Calu3 (cell line): ENCODE data around the gene ARHGEF10L. TPM values are rescaled to one million over a fixed set of nuclear protein-coding genes. Genes with fewer than 3 reads are reported as not detected.
A peak's percentile ranks its signal among the peaks of the same experiment; 100 is the strongest.
"Not testable (repeated sequence)": the region's sequence is repeated elsewhere in the genome, so short reads cannot be mapped to it uniquely, and the experiment has no call there.

Experiments used
- BruUV-seq: library from RNA; stranded (reverse); fragments of 400-500 nt; replicated peaks from 2 replicates; lab custom pipeline; 2021; lab: Mats Ljungman, UMichigan
- CTCF ChIA-PET: fragments of 300-600 bp; sonication (Branson Sonifier 250); formaldehyde crosslinking; loops from one replicate; lab custom pipeline; 2022; ENCODE audit warnings: antibody characterized with exemption; lab: Charles Lee
- DNase-seq: peaks from one replicate; pipeline ENCODE4 v3.0.0; 2022
- H3K27ac Mint-ChIP-seq: one replicate; pipeline ENCODE4 v1.8.0; 2022; ENCODE audit warnings: mixed read lengths; ENCODE audit not compliant: unreplicated experiment
- H3K27me3 Mint-ChIP-seq: one replicate; pipeline ENCODE4 v1.8.0; 2022; ENCODE audit warnings: mixed read lengths; ENCODE audit not compliant: unreplicated experiment
- H3K36me3 Mint-ChIP-seq: one replicate; pipeline ENCODE4 v1.8.0; 2022; ENCODE audit warnings: mild to moderate bottlenecking, moderate library complexity, mixed read lengths; ENCODE audit not compliant: insufficient read depth, unreplicated experiment
- H3K4me1 Mint-ChIP-seq: one replicate; pipeline ENCODE4 v1.8.0; 2022; ENCODE audit warnings: mild to moderate bottlenecking, low read depth, mixed read lengths; ENCODE audit not compliant: unreplicated experiment
- H3K4me3 Mint-ChIP-seq: one replicate; pipeline ENCODE4 v1.8.0; 2022; ENCODE audit warnings: mild to moderate bottlenecking, low read depth, moderate library complexity, mixed read lengths; ENCODE audit not compliant: unreplicated experiment
- H3K9me3 Mint-ChIP-seq: one replicate; pipeline ENCODE4 v1.8.0; 2022; ENCODE audit warnings: low read depth, mixed read lengths; ENCODE audit not compliant: unreplicated experiment
- intact Hi-C: fragments of 100-400 bp; cut with micrococcal nuclease; formaldehyde crosslinking; loops from one replicate; pipeline ENCODE4 v1.10.0; 2022; ENCODE audit not compliant: unreplicated experiment
- total RNA-seq: library from RNA; stranded (reverse); gene quantifications from 2 replicates; pipeline ENCODE4 v1.2.3, GENCODE V29; 2022
- TF ChIP-seq, protein P1 (sequence below): fragments of 200-600 bp; IDR thresholded peaks from one replicate; pipeline ENCODE4 v1.8.0; 2022; ENCODE audit warnings: antibody characterized with exemption; ENCODE audit not compliant: unreplicated experiment

Gene ARHGEF10L
- total RNA-seq, 1 experiment from 2014 or later = 20.1 TPM

DNA sequence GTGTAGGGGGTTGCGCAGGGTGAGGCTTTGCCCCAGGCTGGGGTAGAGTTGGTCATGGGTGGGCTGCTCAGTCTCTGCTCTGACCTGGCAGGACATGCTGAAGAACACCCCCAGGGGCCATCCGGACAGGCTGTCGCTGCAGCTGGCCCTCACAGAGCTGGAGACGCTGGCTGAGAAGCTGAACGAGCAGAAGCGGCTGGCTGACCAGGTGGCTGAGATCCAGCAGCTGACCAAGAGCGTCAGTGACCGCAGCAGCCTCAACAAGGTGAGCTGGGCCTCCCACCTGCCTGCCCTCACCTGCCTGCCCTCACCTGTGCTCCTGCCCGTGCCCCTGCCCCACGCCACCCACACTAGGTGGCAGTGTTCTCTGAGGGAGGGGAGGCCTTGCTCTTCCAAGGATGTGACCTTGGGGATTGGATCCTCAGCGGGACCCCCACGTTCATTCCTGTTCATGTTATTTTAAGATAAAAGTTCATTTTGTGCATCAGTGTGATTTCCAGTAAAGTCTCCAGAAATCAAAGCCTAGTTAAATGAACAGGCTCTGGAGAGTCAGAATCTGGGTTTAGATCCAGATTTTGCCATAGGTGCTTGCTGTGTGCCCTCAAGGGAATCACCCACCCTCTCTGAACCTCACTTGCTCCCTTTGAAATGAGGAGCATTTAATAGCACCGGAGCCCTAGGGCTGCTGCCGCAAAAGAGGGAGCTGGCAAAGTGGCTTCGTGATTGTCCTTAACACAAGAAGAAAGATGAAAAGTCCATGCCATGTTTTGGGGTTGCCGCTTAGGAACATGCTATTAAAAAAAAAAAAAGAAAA is 87.9 kb downstream of the ARHGEF10L start:
- CTCF ChIA-PET = no interaction called here
- H3K4me3 Mint-ChIP-seq = no peak overlapping the region
- H3K9me3 Mint-ChIP-seq = no peaks in the 10 kb centered on the region
- peaks cover 17% of the 10 kb centered on the region for H3K4me1 Mint-ChIP-seq
- peaks cover 16% of the 10 kb centered on the region for H3K36me3 Mint-ChIP-seq
- no peak for DNase-seq
- H3K27ac Mint-ChIP-seq = no peak overlapping the region
- H3K27me3 Mint-ChIP-seq = no peaks in the 10 kb centered on the region
- intact Hi-C loops = no loop called here
- TF ChIP-seq, protein P1, sequence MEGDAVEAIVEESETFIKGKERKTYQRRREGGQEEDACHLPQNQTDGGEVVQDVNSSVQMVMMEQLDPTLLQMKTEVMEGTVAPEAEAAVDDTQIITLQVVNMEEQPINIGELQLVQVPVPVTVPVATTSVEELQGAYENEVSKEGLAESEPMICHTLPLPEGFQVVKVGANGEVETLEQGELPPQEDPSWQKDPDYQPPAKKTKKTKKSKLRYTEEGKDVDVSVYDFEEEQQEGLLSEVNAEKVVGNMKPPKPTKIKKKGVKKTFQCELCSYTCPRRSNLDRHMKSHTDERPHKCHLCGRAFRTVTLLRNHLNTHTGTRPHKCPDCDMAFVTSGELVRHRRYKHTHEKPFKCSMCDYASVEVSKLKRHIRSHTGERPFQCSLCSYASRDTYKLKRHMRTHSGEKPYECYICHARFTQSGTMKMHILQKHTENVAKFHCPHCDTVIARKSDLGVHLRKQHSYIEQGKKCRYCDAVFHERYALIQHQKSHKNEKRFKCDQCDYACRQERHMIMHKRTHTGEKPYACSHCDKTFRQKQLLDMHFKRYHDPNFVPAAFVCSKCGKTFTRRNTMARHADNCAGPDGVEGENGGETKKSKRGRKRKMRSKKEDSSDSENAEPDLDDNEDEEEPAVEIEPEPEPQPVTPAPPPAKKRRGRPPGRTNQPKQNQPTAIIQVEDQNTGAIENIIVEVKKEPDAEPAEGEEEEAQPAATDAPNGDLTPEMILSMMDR = no peak
- no TSS peak for BruUV-seq

DNA sequence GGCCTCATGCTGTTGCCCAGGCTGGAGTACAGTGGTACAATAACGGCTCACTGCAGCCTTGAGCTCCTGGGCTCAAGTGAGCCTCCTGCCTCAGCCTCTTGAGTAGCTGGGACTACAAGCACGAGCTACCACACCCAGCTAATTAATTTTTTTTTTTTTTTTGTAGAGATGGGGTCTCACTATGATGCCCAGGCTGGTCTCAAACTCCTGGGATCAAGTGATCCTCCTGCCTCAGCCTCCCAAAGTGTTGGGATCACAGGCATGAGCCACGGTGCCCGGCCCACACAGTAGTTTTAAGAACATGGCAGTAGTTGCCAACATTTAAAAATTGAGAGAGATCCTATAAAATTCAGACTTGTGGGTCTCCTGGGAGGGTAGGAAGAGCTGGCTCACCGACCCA is 89.5 kb downstream of the ARHGEF10L start:
- H3K9me3 Mint-ChIP-seq, intact Hi-C loops, DNase-seq, CTCF ChIA-PET, H3K27me3 Mint-ChIP-seq, BruUV-seq, H3K4me3 Mint-ChIP-seq, H3K27ac Mint-ChIP-seq: not testable (repeated sequence)
- peaks cover 14% of the 10 kb centered on the region for H3K4me1 Mint-ChIP-seq
- peaks cover 13% of the 10 kb centered on the region for H3K36me3 Mint-ChIP-seq

- intact Hi-C loops = no loop called here
- Mint-ChIP-seq H3K36me3 (peaks cover 9% of the 10 kb centered on the region), H3K4me3 (no peak overlapping the region), H3K4me1 (peaks cover 10% of the 10 kb centered on the region), H3K27me3 (no peaks in the 10 kb centered on the region), H3K27ac (no peak overlapping the region), H3K9me3 (no peaks in the 10 kb centered on the region)
- no TSS peak for BruUV-seq
- TF ChIP-seq, protein P1 = peak; percentile 40
- CTCF ChIA-PET = no interaction called here
- DNase-seq = no peak
These were observed 90.0 kb downstream of the ARHGEF10L start for GRCh38 chr1:17629460-17629859.

DNA sequence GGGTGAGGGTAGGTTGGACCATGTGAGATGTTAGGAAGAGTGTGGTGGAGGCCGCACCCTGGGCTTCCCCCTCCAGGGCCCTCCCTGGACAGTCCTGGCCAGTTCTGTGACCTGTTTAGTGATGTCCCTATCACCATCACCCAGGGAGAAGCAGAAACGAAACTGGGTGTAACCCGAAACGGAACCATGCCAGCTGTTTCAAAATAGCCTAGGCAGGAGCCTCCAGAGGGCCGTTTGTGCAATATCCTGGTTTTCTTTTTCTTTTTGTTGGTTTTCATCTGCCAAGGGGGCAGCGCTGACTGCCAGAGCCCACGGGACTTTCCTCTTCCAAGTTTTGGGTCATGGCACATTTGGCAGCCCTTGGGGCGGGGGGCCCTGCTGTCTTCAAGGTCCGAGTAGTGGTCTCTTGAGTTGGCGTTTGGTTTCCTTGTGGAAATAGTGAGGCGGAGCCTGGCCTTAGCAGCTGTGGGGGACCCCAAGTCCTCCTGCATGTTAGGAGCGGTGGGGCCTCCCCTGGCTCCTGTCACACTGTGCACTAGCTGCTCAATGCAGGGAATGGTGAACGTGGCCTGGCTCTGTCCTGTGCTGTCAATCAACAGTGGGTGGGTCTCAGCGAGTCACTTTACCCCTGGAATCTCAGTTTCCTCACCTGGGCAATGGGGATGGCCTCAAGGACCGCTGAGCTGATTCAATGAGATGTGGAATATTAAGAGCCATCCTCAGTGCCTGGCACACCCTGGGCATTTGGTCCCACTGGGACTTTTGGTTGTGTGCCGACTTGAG is 90.7 kb downstream of the ARHGEF10L start:
- H3K4me3 Mint-ChIP-seq = no peak overlapping the region
- no peaks in the 10 kb centered on the region for H3K27me3 Mint-ChIP-seq
- TF ChIP-seq, protein P1 = no peak
- H3K4me1 Mint-ChIP-seq = peaks cover 2% of the 10 kb centered on the region
- CTCF ChIA-PET = no interaction called here
- no TSS peak for BruUV-seq
- peaks cover 6% of the 10 kb centered on the region for H3K36me3 Mint-ChIP-seq
- H3K9me3 Mint-ChIP-seq = no peaks in the 10 kb centered on the region
- no peak for DNase-seq
- intact Hi-C loops = no loop called here
- no peak overlapping the region for H3K27ac Mint-ChIP-seq
